Panc1 (cell line): ENCODE measurements around the gene GRPEL2.

Experiments used
- CTCF ChIP-seq: fragments of 450-650 bp; IDR thresholded peaks from 2 replicates; pipeline ENCODE4 v1.5.1; 2017; ENCODE audit warnings: mild to moderate bottlenecking
- SIN3A ChIP-seq: IDR thresholded peaks from 2 replicates; pipeline ENCODE4 v1.6.1; 2012; ENCODE audit warnings: low read depth, mild to moderate bottlenecking, low read length, moderate library complexity, borderline replicate concordance; ENCODE audit not compliant: insufficient read depth

- no peak for TF ChIP-seq CTCF
- no peak for TF ChIP-seq SIN3A
These were observed 37.4 kb downstream of the GRPEL2 start for GRCh38 chr5:149382517-149383220.
